Measurements from ENCODE around the gene AKIRIN1. TPM values are rescaled to one million over a fixed set of nuclear protein-coding genes. Genes with fewer than 3 reads are reported as not detected.
"Not testable (repeated sequence)": the region's sequence is repeated elsewhere in the genome, so short reads cannot be mapped to it uniquely, and the experiment has no call there.

The AKIRIN1 gene
- total and polyA plus RNA-seq, 4 experiments from 2014 or later: 79.6 to 131 (median 107) TPM

DNA sequence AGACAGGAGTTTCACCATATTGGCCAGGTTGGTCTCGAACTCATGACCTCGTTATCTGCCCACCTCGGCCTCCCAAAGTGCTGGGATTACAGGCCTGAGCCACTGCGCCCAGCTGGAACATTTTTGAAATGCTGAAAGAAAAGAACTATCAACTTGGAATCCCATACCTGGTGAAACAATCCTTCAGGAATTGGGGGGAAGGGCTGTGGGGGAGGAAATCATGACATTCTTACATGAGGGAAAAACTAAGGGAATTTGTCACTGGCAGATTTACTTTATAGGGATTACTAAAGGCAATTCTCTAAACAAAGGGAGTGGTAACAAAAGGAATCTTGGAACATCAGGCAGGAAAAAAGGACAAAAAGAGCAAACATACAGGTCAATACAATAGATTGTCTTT lies 60.9 kb downstream of the AKIRIN1 start:
- no peaks in the 10 kb centered on the region for H3K27me3 Mint-ChIP-seq
- CTCF ChIA-PET (ENCODE audit: partially characterized antibody): no interaction called here
- Histone ChIP-seq H3K4me1 (ENCODE audit: insufficient read depth, low read length) (no peaks in the 10 kb centered on the region), H3K9me3 (ENCODE audit: control insufficient read depth in 1 of 2, low read length in 2 of 2) (no peaks in the 10 kb centered on the region), H3K27ac (ENCODE audit: low read depth, low read length) (no peak overlapping the region), H3K4me3 (ENCODE audit: low read length in 2 of 2) (no peak overlapping the region), H3K36me3 (ENCODE audit: insufficient read depth, low read length) (no peaks in the 10 kb centered on the region), H3K27me3 (ENCODE audit: insufficient read depth, low read length) (no peaks in the 10 kb centered on the region)
- no peaks in the 10 kb centered on the region for H3K9me3 Mint-ChIP-seq
- H3K4me3 Mint-ChIP-seq: no peak overlapping the region
- H3K4me1 Mint-ChIP-seq: peaks cover 4 to 7% (median 5%) of the 10 kb centered on the region in 4 donors
- no peak for DNase-seq
- peaks cover 11 to 12% of the 10 kb centered on the region in 2 donors for H3K36me3 Mint-ChIP-seq
- intact Hi-C loops (cut with micrococcal nuclease): no loop called here
- POLR2A ChIA-PET (ENCODE audit: partially characterized antibody): no interaction called here
- H3K27ac Mint-ChIP-seq: no peak overlapping the region

DNA sequence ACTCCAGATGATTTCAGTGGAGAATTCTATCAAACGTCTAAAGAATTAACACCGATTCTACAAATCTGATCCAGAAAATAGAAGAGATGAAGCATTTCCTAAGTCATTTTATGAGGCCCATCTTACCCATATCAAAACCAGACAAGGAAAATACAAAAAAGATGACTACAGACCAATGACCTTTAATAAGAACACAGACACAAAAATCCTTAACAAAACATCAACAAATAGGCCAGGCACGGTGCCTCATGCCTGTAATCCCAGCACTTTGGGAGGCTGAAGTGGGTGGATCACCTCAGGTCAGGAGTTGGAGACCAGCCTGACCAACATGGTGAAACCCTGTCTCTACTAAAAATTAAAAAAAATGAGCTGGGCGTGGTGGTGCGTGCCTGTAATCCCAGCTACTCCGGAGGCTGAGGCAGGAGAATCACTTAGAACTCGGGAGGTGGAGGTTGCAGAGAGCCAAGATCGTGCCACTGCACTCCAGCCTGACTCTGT lies 64.2 kb downstream of the AKIRIN1 start:
- H3K4me3 ChIP-seq (ENCODE audit: low read length in 2 of 2); DNase-seq; H3K36me3 ChIP-seq (ENCODE audit: insufficient read depth, low read length); POLR2A ChIA-PET (ENCODE audit: partially characterized antibody); intact Hi-C loops (cut with micrococcal nuclease); CTCF ChIA-PET (ENCODE audit: partially characterized antibody); H3K4me1 Mint-ChIP-seq; H3K36me3 Mint-ChIP-seq; H3K9me3 ChIP-seq (ENCODE audit: control insufficient read depth in 1 of 2, low read length in 2 of 2); H3K27me3 ChIP-seq (ENCODE audit: insufficient read depth, low read length); H3K4me3 Mint-ChIP-seq; H3K27ac ChIP-seq (ENCODE audit: low read depth, low read length); H3K9me3 Mint-ChIP-seq; H3K27ac Mint-ChIP-seq; H3K27me3 Mint-ChIP-seq; H3K4me1 ChIP-seq (ENCODE audit: insufficient read depth, low read length): not testable (repeated sequence)

Other genes starting within 250 kb of the AKIRIN1 start
- gene RRAGC, start 131.5 kb upstream of the AKIRIN1 start, total RNA-seq: 10 to 100 TPM; 24.5 to 25.2 TPM
- gene RRAGC, start 131.5 kb upstream of the AKIRIN1 start, polyA plus RNA-seq: 1 to 10 TPM; 8.8 to 9.0 TPM
- gene MYCBP, start 117.9 kb upstream of the AKIRIN1 start, total RNA-seq: 10 to 100 TPM; 13.4 to 15.4 TPM
- gene MYCBP, start 117.9 kb upstream of the AKIRIN1 start, polyA plus RNA-seq: 10 to 100 TPM; 55.6 to 77.8 TPM
- not detected for gene GJA9, start 109.7 kb upstream of the AKIRIN1 start, total RNA-seq
- not detected for gene GJA9, start 109.7 kb upstream of the AKIRIN1 start, polyA plus RNA-seq
- gene RHBDL2, start 49.4 kb upstream of the AKIRIN1 start, total RNA-seq: not detected
- not detected for gene RHBDL2, start 49.4 kb upstream of the AKIRIN1 start, polyA plus RNA-seq
- 100 to 1,000 TPM; 122 to 125 TPM for gene NDUFS5, start 35.1 kb downstream of the AKIRIN1 start, total RNA-seq
- 100 to 1,000 TPM; 616 to 665 TPM for gene NDUFS5, start 35.1 kb downstream of the AKIRIN1 start, polyA plus RNA-seq
- 100 to 1,000 TPM; 329 to 387 TPM for gene MACF1, start 213.4 kb downstream of the AKIRIN1 start, total RNA-seq
- 100 to 1,000 TPM in 1 of 2 donors, 1 to 10 TPM in 1; 6.8 to 114 TPM for gene MACF1, start 213.4 kb downstream of the AKIRIN1 start, polyA plus RNA-seq